Measurements from ENCODE around the gene IL3RA. TPM values are rescaled to one million over a fixed set of nuclear protein-coding genes. Genes with fewer than 3 reads are reported as not detected.
"Not testable (repeated sequence)": the region's sequence is repeated elsewhere in the genome, so short reads cannot be mapped to it uniquely, and the experiment has no call there.

Gene IL3RA
- total RNA-seq, 2 experiments from 2014 or later: not detected

DNA sequence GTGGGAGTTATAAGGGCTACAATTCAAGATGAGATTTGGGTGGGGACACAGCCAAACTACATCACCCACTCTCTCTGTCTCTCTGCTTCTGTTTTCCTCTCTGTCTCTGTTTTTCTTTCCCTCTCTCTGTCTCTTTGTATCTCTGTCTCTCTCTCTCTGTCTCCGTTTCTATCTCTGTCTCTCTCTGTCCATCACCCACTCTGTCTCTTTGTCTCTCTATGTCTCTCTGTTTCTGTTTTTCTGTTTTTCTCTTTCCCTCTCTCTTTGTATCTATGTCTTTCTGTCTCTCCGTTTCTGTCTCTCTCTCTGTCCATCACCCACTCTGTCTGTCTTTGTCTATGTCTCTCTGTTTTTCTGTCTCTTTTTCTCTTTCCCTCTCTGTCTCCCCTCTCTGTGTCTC, 25.3 kb downstream of the IL3RA start:
- H3K4me3 ChIP-seq (ENCODE audit: low read depth, low read length, poor library complexity, severe bottlenecking): no peak overlapping the region
- POLR2A ChIA-PET: no interaction called here
- no peaks in the 10 kb centered on the region for H3K9me3 ChIP-seq (ENCODE audit: low read length)
- no peaks in the 10 kb centered on the region for H3K4me1 ChIP-seq (ENCODE audit: insufficient read depth, low read length, poor library complexity, severe bottlenecking)
- no peak overlapping the region for H3K4me2 ChIP-seq (ENCODE audit: low read length)
- intact Hi-C loops (cut with micrococcal nuclease; ENCODE audit: unreplicated experiment): no loop called here
- no peak overlapping the region for H2AFZ ChIP-seq (ENCODE audit: low read length)
- CTCF ChIA-PET (ENCODE audit: unreplicated experiment): no interaction called here
- BruUV-seq (replicated peaks): no TSS peak
- H3K9me2 ChIP-seq (ENCODE audit: insufficient read depth, low read length): no peaks in the 10 kb centered on the region
- no peak overlapping the region for H3K27ac ChIP-seq (ENCODE audit: low read depth, low read length, poor library complexity, severe bottlenecking)
- no peaks in the 10 kb centered on the region for H3K79me2 ChIP-seq (ENCODE audit: insufficient read depth, low read depth, low read length)
- DNase-seq (ENCODE audit: low spot score): no peak
- no peaks in the 10 kb centered on the region for H4K20me1 ChIP-seq (ENCODE audit: insufficient read depth, low read length)
- no peak for TF ChIP-seq EZH2phosphoT487 (IDR thresholded peaks at IDR 0.05; ENCODE audit: borderline replicate concordance, low read depth, low read length)
- TF ChIP-seq, protein P1, sequence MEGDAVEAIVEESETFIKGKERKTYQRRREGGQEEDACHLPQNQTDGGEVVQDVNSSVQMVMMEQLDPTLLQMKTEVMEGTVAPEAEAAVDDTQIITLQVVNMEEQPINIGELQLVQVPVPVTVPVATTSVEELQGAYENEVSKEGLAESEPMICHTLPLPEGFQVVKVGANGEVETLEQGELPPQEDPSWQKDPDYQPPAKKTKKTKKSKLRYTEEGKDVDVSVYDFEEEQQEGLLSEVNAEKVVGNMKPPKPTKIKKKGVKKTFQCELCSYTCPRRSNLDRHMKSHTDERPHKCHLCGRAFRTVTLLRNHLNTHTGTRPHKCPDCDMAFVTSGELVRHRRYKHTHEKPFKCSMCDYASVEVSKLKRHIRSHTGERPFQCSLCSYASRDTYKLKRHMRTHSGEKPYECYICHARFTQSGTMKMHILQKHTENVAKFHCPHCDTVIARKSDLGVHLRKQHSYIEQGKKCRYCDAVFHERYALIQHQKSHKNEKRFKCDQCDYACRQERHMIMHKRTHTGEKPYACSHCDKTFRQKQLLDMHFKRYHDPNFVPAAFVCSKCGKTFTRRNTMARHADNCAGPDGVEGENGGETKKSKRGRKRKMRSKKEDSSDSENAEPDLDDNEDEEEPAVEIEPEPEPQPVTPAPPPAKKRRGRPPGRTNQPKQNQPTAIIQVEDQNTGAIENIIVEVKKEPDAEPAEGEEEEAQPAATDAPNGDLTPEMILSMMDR (conservative IDR thresholded peaks at IDR 0.05; ENCODE audit: low read length): no peak
- H3K36me3 ChIP-seq (ENCODE audit: insufficient read depth, low read length): no peaks in the 10 kb centered on the region

DNA sequence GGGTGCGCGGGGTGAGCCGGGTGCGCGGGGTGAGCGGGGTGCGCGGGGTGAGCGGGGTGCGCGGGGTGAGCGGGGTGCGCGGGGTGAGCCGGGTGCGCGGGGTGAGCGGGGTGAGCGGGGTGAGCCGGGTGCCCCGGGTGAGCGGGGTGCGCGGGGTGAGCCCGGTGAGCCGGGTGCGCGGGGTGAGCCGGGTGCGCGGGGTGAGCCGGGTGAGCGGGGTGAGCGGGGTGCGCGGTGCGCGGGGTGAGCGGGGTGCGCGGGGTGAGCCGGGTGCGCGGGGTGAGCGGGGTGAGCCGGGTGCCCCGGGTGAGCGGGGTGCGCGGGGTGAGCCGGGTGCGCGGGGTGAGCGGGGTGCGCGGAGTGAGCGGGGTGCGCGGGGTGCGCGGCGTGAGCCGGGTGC, 29.8 kb downstream of the IL3RA start:
- H3K9me3 ChIP-seq (ENCODE audit: low read length); POLR2A ChIA-PET; H4K20me1 ChIP-seq (ENCODE audit: insufficient read depth, low read length); H2AFZ ChIP-seq (ENCODE audit: low read length); H3K4me2 ChIP-seq (ENCODE audit: low read length); H3K4me1 ChIP-seq (ENCODE audit: insufficient read depth, low read length, poor library complexity, severe bottlenecking); DNase-seq (ENCODE audit: low spot score); H3K4me3 ChIP-seq (ENCODE audit: low read depth, low read length, poor library complexity, severe bottlenecking); H3K36me3 ChIP-seq (ENCODE audit: insufficient read depth, low read length); BruUV-seq (replicated peaks); CTCF ChIA-PET (ENCODE audit: unreplicated experiment); H3K27ac ChIP-seq (ENCODE audit: low read depth, low read length, poor library complexity, severe bottlenecking); H3K79me2 ChIP-seq (ENCODE audit: insufficient read depth, low read depth, low read length); H3K9me2 ChIP-seq (ENCODE audit: insufficient read depth, low read length); intact Hi-C loops (cut with micrococcal nuclease; ENCODE audit: unreplicated experiment): not testable (repeated sequence)

DNA sequence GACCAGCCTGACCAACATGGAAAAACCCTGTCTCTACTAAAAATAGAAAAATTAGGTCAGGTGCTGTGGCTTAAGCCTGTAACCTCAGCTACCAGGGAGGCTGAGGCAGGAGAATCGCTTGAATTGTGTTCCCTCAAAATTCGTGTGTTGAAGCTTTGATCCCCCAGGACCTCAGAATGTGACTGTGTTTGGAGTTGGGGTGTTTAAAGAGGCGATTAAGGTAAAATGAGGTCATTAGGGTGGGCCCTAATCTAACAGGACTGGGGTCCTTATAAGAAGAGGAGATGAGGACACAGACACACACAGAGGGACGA, 31.8 kb downstream of the IL3RA start:
- Histone ChIP-seq H4K20me1 (ENCODE audit: insufficient read depth, low read length) (no peaks in the 10 kb centered on the region), H3K4me2 (ENCODE audit: low read length) (no peak overlapping the region), H3K4me1 (ENCODE audit: insufficient read depth, low read length, poor library complexity, severe bottlenecking) (no peaks in the 10 kb centered on the region), H3K9me2 (ENCODE audit: insufficient read depth, low read length) (no peaks in the 10 kb centered on the region), H3K4me3 (ENCODE audit: low read depth, low read length, poor library complexity, severe bottlenecking) (no peak overlapping the region), H2AFZ (ENCODE audit: low read length) (no peak overlapping the region), H3K27ac (ENCODE audit: low read depth, low read length, poor library complexity, severe bottlenecking) (no peak overlapping the region), H3K79me2 (ENCODE audit: insufficient read depth, low read depth, low read length) (no peaks in the 10 kb centered on the region), H3K36me3 (ENCODE audit: insufficient read depth, low read length) (no peaks in the 10 kb centered on the region), H3K9me3 (ENCODE audit: low read length) (no peaks in the 10 kb centered on the region)
- intact Hi-C loops (cut with micrococcal nuclease; ENCODE audit: unreplicated experiment): no loop called here
- CTCF ChIA-PET (ENCODE audit: unreplicated experiment): no interaction called here
- no peak for DNase-seq (ENCODE audit: low spot score)
- POLR2A ChIA-PET: no interaction called here
- TF ChIP-seq EZH2phosphoT487 (IDR thresholded peaks at IDR 0.05; ENCODE audit: borderline replicate concordance, low read depth, low read length): no peak
- TF ChIP-seq, protein P1 (conservative IDR thresholded peaks at IDR 0.05; ENCODE audit: low read length): no peak
- no TSS peak for BruUV-seq (replicated peaks)

All from OCI-LY7 (cell line).